HepG2 (cell line): ENCODE data around the gene PRKCE. TPM values are rescaled to one million over a fixed set of nuclear protein-coding genes. Genes with fewer than 3 reads are reported as not detected.

Experiments
- ATAC-seq: fragments of 200-7000 bp; cut with Tn5 transposase; 3 replicates; pipeline ENCODE4 v1.9.1; 2020; ENCODE audit warnings: mild to moderate bottlenecking, moderate library complexity
- BruUV-seq: library from RNA; stranded (reverse); fragments of 400-500 nt; replicated peaks from 2 replicates; lab custom pipeline; 2021; lab: Mats Ljungman, UMichigan
- CTCF ChIA-PET: fragments of 300-600 bp; formaldehyde crosslinking; extraction: SDS; loops from one replicate; lab custom pipeline; 2021; ENCODE audit warnings: low total read pairs, inconsistent platforms, low intra/inter-chr PET ratio; lab: Yijun Ruan, JAX
- POLR2A ChIA-PET: fragments of 350-600 bp; sonication (Branson Sonifier 250); formaldehyde crosslinking; loops from one replicate; lab custom pipeline; 2020; ENCODE audit warnings: antibody characterized with exemption, inconsistent platforms; lab: Yijun Ruan, JAX
- DNase-seq: peaks from one replicate; pipeline ENCODE4 v3.0.0-alpha.2; 2015; ENCODE audit warnings: low spot score
- FAIRE-seq: peaks from 3 replicates; lab custom pipeline; 2011; peaks lifted over from hg19 to GRCh38; lab: Jason Lieb, UNC
- H2AFZ ChIP-seq: one replicate; pipeline ENCODE4 v1.6.1; 2011; ENCODE audit warnings: low read length, inconsistent platforms
- H3K27ac ChIP-seq: fragments of 300-600 bp; 3 replicates; pipeline ENCODE4 v1.8.0; 2011; ENCODE audit warnings: mixed run types, mild to moderate bottlenecking, mixed read lengths, low read length, inconsistent platforms; ENCODE audit not compliant: insufficient read depth; ENCODE audit errors: extremely low read length
- H3K27me3 ChIP-seq, 2 experiments: fragments of 200-600 bp in 1 of 2; 2 replicates in 1 of 2; 3 replicates in 1 of 2; pipeline versions ENCODE4 v1.6.0 to v1.8.0; 2011; ENCODE audit warnings: low read length in 2 of 2, mild to moderate bottlenecking in 2 of 2, moderate library complexity in 2 of 2, inconsistent platforms in 1 of 2; ENCODE audit not compliant: insufficient read depth in 2 of 2, control insufficient read depth in 1 of 2
- H3K36me3 ChIP-seq, 2 experiments: fragments of 200-600 bp in 1 of 2; replicated peaks in 1 of 2; 2 replicates in 1 of 2; 3 replicates in 1 of 2; pipeline versions ENCODE4 v1.5.1 to v1.8.0; 2011; ENCODE audit warnings: low read length in 2 of 2, inconsistent platforms in 1 of 2; ENCODE audit not compliant: insufficient read depth in 2 of 2, control insufficient read depth in 1 of 2
- H3K4me1 ChIP-seq: 2 replicates; pipeline ENCODE4 v1.5.1; 2012; ENCODE audit warnings: low read length, inconsistent platforms; ENCODE audit not compliant: insufficient read depth
- H3K4me2 ChIP-seq: 2 replicates; pipeline ENCODE4 v1.6.0; 2011; ENCODE audit warnings: low read depth, low read length, inconsistent platforms
- H3K4me3 ChIP-seq, 3 experiments: fragments of 200-600 bp in 1 of 3; sonication (generic), shearing (Covaris generic) in 1 of 3; replicated peaks in 1 of 3; 2 replicates each; pipeline ENCODE4 v1.5.1; 2011 to 2016; ENCODE audit warnings: low read length in 3 of 3, inconsistent platforms in 2 of 3, low read depth in 2 of 3, mild to moderate bottlenecking in 2 of 3, control low read depth in 1 of 3, mixed read lengths in 1 of 3; ENCODE audit not compliant: insufficient read depth in 1 of 3
- H3K79me2 ChIP-seq: one replicate; pipeline ENCODE4 v1.6.1; 2011; ENCODE audit warnings: low read length, inconsistent platforms; ENCODE audit not compliant: insufficient read depth
- H3K9ac ChIP-seq: 2 replicates; pipeline ENCODE4 v1.6.0; 2011; ENCODE audit warnings: mild to moderate bottlenecking, low read depth, low read length, inconsistent platforms; ENCODE audit not compliant: insufficient read depth
- H3K9me3 ChIP-seq: 2 replicates; pipeline ENCODE4 v1.5.1; 2012; ENCODE audit warnings: mild to moderate bottlenecking, low read length
- H4K20me1 ChIP-seq: 2 replicates; pipeline ENCODE4 v1.6.0; 2011; ENCODE audit warnings: inconsistent platforms, mild to moderate bottlenecking, low read length, moderate library complexity; ENCODE audit not compliant: insufficient read depth
- EZH2 ChIP-seq: conservative IDR thresholded peaks from 2 replicates; pipeline ENCODE4 v1.6.1; 2012; ENCODE audit warnings: mild to moderate bottlenecking, low read depth, low read length, moderate library complexity
- HNF4G ChIP-seq, 2 experiments: sonication (generic) in 1 of 2; formaldehyde crosslinking in 1 of 2; IDR thresholded peaks; 2 replicates each; pipeline versions ENCODE4 v1.4.0 to v1.6.1; 2011 to 2020; ENCODE audit warnings: borderline replicate concordance in 2 of 2, low read depth in 2 of 2, mild to moderate bottlenecking in 2 of 2, low read length in 1 of 2, missing genetic modification reagents in 1 of 2, moderate library complexity in 1 of 2
- RFX5 ChIP-seq: IDR thresholded peaks from 2 replicates; pipeline ENCODE4 v1.6.1; 2011; ENCODE audit warnings: low read depth, low read length, improper control_type of control experiment
- SNRNP70 ChIP-seq: fragments of 200-400 bp; formaldehyde crosslinking; IDR thresholded peaks from 2 replicates; pipeline ENCODE4 v1.6.1; 2017; ENCODE audit warnings: mild to moderate bottlenecking, low read depth, low read length, moderate library complexity
- ZNF232 ChIP-seq: sonication (generic); formaldehyde crosslinking; IDR thresholded peaks from 2 replicates; pipeline ENCODE4 v1.4.0; 2020; ENCODE audit warnings: missing genetic modification reagents, borderline replicate concordance
- ZNF382 ChIP-seq: sonication (generic); formaldehyde crosslinking; IDR thresholded peaks from 2 replicates; pipeline ENCODE4 v1.5.0; 2020; ENCODE audit warnings: missing genetic modification reagents, mild to moderate bottlenecking, borderline replicate concordance
- WGBS: methylation state at CpG from one replicate; pipeline ENCODE4 v1.1.6; 2017; ENCODE audit warnings: low lambda C conversion rate; 5-methylcytosine and 5-hydroxymethylcytosine counted together
- in situ Hi-C: cut with HindIII; loops from 2 replicates; pipeline ENCODE4 v1.10.0; 2017; ENCODE audit warnings: low pct_unique_long_range_greater_than_20kb; ENCODE audit not compliant: extremely low pct_ligation_motif_present
- intact Hi-C: fragments of 100-400 bp; cut with micrococcal nuclease; formaldehyde crosslinking; loops from one replicate; pipeline ENCODE4 v1.10.0; 2022; ENCODE audit not compliant: unreplicated experiment
- polyA plus RNA-seq, 8 experiments: library from polyadenylated mRNA; depleted of rRNA in 3 of 8; stranded (reverse) in 7 of 8; unstranded in 1 of 8; fragments of >200 nt; fragmentation: Illumina TruSeq in 4 of 8; extraction: Trizol in 4 of 8; gene quantifications; 2 replicates each; pipeline versions ENCODE4 v1.2.1 to v1.2.3, GENCODE V29; 2011 to 2016; ENCODE audit warnings: low read depth in 4 of 8, missing spikeins in 1 of 8, mixed read lengths in 1 of 8; ENCODE audit not compliant: insufficient read depth in 1 of 8
- total RNA-seq, 5 experiments: library from RNA; depleted of rRNA; stranded (reverse); fragments of >200 nt; fragmentation: Illumina TruSeq; extraction: Trizol; gene quantifications; 2 replicates each; pipeline ENCODE4 v1.2.3, GENCODE V29; 2016; ENCODE audit warnings: low read depth in 1 of 5
- TF ChIP-seq, protein P1 (sequence below): sonication (generic); formaldehyde crosslinking; IDR thresholded peaks from 2 replicates; pipeline ENCODE4 v1.4.0; 2020; ENCODE audit warnings: missing genetic modification reagents, mild to moderate bottlenecking, borderline replicate concordance
- TF ChIP-seq, protein P2 (sequence below): sonication (generic); formaldehyde crosslinking; IDR thresholded peaks from 2 replicates; pipeline ENCODE4 v1.8.0; 2022; ENCODE audit warnings: mild to moderate bottlenecking, missing genetic modification reagents, moderate library complexity

The PRKCE gene
- total and polyA plus RNA-seq, 2 of the 13 experiments (the other 11 are each of a cell fraction or from before 2014, with no cell fraction given): 1.0 to 3.9 TPM

DNA sequence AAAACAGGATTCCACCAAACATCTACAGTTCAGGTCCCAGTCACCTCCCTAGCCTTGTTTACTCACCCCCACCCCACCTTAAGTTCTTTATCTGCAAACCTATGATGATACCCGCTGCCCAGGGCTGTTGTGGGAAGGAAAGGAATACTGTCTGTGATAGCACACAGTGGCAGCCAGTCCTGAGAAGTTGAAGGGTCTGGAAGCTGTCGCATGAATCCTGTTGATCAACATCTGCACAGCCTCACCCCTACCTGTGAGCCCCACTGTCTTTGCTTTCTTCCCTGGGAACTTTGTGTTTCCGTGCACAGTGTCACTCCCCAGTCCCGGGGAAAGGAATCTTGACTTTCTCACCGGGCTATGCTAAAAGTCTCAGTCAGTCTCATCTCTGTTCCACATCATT is 485.0 kb downstream of the PRKCE start (continued):
- TF ChIP-seq, protein P1, sequence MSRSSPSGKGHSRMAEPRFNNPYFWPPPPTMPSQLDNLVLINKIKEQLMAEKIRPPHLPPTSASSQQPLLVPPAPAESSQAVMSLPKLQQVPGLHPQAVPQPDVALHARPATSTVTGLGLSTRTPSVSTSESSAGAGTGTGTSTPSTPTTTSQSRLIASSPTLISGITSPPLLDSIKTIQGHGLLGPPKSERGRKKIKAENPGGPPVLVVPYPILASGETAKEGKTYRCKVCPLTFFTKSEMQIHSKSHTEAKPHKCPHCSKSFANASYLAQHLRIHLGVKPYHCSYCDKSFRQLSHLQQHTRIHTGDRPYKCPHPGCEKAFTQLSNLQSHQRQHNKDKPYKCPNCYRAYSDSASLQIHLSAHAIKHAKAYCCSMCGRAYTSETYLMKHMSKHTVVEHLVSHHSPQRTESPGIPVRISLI: no peak
- no peak for TF ChIP-seq EZH2
- no peak for TF ChIP-seq HNF4G (IDR thresholded peaks at IDR 0.05; ENCODE audit: borderline replicate concordance, low read depth, low read length)
- TF ChIP-seq HNF4G (CRISPR knock-in tag; IDR thresholded peaks at IDR 0.05; ENCODE audit: borderline replicate concordance, low read depth): no peak

DNA sequence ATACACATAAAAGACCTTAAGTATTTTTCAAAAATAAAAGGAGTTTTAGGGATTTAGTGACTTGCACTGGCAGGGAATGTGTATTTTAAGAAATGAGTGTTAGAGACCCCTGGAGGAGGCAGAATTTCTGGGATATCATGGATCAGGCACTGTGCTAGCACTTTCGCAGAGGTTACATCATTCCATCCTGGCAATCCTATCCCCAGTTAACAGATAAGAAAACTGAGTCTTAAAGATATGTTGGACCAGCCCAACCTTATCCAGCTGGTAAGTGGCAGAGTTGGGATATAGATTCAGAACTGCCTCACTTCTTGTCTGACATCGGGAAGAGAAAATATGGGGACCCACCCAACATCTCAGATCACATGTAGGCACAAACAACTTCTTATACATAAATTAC is 485.5 kb downstream of the PRKCE start:
- WGBS: 79% methylated on average over 2 of the region's 2 CpGs
- H4K20me1 ChIP-seq: no peaks in the 10 kb centered on the region
- DNase-seq: no peak
- no peak for ATAC-seq
- ChIA-PET CTCF (no interaction called here), POLR2A (no interaction called here)
- in situ Hi-C loops (no loop called here), intact Hi-C loops (no loop called here)
- H3K9ac ChIP-seq: no peak overlapping the region
- no peak overlapping the region for H3K4me2 ChIP-seq
- H3K27me3 ChIP-seq: no peaks in the 10 kb centered on the region
- no peaks in the 10 kb centered on the region for H3K36me3 ChIP-seq
- H3K4me3 ChIP-seq: no peak overlapping the region
- H3K4me1 ChIP-seq: no peaks in the 10 kb centered on the region
- H2AFZ ChIP-seq: no peak overlapping the region
- no peaks in the 10 kb centered on the region for H3K9me3 ChIP-seq
- TF ChIP-seq ZNF382 (CRISPR knock-in tag) (no peak), ZNF232 (no peak), RFX5 (no peak), SNRNP70 (no peak)
- TF ChIP-seq, protein P2, sequence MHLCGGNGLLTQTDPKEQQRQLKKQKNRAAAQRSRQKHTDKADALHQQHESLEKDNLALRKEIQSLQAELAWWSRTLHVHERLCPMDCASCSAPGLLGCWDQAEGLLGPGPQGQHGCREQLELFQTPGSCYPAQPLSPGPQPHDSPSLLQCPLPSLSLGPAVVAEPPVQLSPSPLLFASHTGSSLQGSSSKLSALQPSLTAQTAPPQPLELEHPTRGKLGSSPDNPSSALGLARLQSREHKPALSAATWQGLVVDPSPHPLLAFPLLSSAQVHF (CRISPR knock-in tag): no peak
- no peak overlapping the region for H3K27ac ChIP-seq
- H3K79me2 ChIP-seq: no peaks in the 10 kb centered on the region
- no TSS peak for BruUV-seq
- FAIRE-seq: no peak
